NCI-H345 (cell line): Measurements from ENCODE around the gene PPM1N.

Experiments used
- DNase-seq: peaks from one replicate; lab custom pipeline; 2025; lab: John Stamatoyannopoulos, UW

The PPM1N gene

GRCh38 chr19:45542234-45542668 is 44.0 kb downstream of the PPM1N start:
- DNase-seq, result no peak

- DNase-seq, result no peak
These were observed 49.0 kb downstream of the PPM1N start for GRCh38 chr19:45547211-45547770.

DNA sequence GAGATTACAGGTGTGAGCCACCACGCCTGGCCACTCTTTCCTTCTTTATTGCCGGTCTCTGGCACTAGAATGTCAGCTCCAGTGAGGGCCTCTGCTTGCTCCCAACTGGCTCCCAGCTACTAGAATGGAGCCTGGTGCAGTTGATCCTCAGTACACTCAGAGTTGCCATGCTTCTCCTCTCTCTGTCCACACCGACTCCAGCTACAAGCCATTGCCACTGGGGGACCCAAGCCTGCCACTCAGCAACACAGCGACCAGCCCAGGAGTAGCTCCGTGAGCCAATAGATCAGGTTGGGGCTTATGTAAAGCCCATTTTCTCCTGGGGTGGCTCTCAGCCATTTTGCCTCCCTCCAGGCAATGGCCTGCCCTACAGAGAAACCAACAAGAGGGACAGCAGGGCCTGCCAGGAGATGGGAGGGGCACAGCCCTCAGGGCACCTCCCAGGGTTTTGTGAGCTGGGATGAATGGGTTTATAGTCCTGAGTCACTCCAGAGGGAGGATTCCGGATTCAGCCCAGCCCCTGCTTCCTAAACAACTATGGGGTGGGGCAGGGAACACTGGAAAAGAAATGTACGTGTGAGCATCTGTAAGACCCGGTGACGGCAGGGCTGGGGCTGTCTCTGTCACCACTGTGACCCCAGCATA is 49.8 kb downstream of the PPM1N start:
- DNase-seq, result no peak
